GM18858 (cell line): ENCODE measurements around the gene C4orf50.

Experiments used
- ATAC-seq: cut with Tn5 transposase; IDR thresholded peaks from one replicate; pipeline ENCODE4 v1.9.1; 2021; ENCODE audit not compliant: unreplicated experiment

C4orf50 gene

GRCh38 chr4:5925419-5926200, 92.6 kb downstream of the C4orf50 start:
- no peak for ATAC-seq

GRCh38 chr4:5924461-5925125, 93.6 kb downstream of the C4orf50 start:
- no peak for ATAC-seq

GRCh38 chr4:5923376-5923775, 94.9 kb downstream of the C4orf50 start:
- no peak for ATAC-seq

DNA sequence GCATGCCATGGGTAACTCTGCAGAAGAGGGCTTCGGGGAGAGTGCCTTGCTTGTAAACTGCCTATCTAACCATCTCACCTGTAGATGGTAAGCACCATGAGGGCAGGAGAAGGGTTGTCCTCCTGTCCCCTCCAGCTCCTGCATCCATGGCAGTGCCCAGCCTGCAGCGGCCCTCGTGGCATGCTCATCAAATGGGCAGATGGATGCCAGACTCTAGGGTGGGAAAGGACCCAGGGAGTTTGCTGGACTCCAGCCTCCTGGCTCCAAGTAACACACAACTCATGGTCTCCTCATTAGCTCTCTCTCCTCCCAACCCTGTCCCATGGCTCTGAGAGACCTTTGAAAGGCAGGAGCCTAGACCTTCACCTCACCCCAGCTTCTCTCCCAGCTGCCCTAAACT, 95.7 kb downstream of the C4orf50 start:
- no peak for ATAC-seq

GRCh38 chr4:5921981-5922380, 96.2 kb downstream of the C4orf50 start:
- no peak for ATAC-seq

DNA sequence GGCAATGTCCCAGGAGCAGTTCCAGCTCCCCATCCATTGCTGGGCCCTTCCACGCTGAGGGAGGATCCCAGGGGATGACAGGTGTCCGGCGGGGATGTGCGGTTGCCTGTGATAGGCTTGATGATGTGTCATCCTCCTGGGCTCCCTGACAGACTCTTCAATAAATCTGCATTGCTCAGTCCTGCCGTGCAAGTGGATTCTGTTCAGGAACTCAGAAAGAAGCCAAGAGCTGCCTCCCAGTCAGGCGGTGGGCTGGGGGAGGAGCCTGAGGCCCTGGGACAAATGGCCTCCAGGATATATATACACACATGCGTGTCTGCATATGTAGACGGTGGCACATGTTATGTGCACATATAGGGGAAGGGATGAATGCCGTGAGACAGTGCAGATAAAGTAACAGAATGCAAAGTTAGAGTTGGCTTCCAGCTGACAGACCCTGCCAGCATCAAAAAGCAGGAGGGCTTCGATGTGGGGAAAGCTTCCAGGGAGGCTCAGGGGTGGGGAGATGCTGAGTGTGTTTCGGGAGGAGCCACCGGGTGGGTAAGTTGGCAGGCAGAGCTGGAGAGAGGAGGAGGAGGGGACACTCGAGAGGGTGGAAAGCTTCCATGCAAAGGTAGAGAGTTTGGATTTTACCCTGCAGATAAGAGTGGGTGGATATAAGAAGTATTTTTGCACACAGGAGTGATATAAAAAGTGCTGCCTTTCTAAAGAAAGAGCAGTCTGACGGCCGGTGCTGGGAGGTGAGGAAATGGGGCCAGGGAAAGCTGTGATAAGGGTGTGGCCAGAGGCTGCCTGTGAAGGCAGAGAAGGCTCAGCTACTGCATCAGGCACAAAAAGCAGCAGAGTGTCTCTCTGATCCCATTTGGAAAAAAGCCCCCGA, 96.9 kb downstream of the C4orf50 start:
- no peak for ATAC-seq

DNA sequence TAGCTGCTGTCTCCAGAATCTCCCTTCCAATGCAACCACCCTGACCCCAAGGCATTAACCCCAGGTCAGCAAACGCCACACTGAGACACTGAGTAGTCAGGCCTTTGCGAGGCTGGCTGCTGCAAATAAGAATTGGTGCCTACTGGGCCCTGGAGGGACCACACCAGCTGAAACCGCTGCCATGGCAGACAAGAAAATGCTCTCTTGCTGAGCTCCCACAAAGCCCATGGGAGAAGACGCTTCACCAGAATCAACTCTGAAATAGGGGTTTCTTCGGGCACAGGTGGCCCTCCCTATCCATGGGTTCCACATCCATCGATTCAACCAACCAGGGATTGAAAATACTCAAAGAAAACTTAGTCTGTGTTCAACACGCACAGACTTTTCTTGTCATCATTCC, 98.7 kb downstream of the C4orf50 start:
- ATAC-seq, result no peak

DNA sequence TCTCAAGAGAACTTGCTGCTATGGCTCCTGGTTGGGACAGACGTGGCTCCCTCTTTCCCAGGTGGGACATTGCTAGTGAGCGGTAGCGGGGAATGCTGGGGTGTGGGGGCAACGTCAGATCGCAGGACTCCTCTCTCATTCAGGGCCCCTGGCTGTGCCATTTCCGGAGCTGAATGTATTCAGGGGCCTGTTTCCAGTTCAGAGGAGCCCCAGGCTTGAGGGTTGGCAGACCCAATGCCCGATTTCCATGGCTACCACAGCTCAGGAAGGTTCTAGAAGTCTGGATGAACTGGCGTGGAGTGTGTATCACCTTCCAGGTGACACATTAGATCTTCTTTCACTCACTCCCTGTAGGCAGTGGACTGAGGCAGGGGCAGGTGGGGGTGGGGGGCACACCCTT, 99.2 kb downstream of the C4orf50 start:
- no peak for ATAC-seq

GRCh38 chr4:5918331-5918985, 99.8 kb downstream of the C4orf50 start:
- no peak for ATAC-seq

GRCh38 chr4:5917672-5918071, 100.6 kb downstream of the C4orf50 start:
- no peak for ATAC-seq

GRCh38 chr4:5916229-5916628, 102.0 kb downstream of the C4orf50 start:
- no peak for ATAC-seq

DNA sequence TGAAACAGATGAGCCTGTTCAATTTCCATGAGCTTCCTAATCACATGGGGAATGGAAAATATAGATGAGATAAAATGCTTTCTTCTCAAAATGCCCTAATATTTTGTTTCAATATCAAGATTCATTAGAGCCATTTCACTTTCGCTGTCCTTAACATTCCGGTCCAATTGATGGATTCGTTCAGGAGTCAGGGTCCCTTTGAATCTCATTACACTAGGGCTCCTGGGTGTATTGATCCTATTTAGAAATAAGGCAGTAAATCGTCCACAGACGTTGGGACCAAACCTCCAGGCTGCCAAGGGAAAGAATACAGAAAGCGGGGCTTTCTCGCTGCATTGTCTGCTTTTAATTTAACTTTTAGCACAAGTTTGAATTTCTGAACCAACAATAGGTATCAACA, 104.8 kb downstream of the C4orf50 start:
- ATAC-seq, result no peak

DNA sequence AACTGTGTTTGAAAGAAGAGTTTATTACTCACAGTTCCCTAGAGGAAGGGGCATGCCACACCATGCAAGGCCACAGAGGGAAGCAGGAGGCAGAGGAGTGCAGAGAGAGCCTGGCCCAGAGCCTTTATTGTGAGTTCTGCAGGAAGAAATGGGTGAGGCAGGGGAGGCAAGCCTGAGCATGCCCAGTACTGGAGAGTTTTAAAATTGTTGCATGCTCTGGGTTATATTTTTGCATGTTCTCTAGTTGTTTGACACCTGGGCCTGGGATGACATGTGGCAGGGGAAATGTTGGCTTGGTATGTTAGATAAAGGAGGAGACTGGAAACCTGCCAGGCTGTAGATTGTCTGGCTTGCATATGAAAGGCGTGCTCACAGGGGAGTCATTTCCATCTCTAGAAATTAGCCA, 105.6 kb downstream of the C4orf50 start:
- no peak for ATAC-seq

DNA sequence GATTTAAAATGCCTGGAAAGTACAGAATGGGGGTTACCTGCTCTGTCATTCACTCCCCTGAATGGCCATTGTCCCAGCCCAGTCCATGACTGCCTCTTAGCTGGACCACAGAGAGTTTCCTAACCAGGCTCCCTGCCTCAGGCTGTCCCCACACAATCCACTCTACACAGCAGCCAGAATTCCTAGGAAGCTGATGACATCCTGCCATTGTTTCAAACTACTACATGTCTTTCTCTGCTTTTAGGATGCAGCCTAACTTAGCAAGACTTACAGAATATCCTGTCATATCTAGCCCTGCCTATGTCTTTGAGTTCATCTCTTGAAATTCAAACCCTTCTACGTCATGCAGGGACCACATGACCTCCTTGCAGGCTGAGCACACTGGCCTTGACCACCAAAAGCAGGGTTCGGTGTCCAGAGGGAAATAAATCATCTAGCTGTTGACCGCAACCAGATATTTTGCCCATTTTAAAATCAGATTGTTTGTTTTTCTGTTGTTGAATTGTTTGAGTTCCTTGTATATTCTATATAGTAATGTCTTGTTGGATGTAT, 109.3 kb downstream of the C4orf50 start:
- ATAC-seq, result no peak

DNA sequence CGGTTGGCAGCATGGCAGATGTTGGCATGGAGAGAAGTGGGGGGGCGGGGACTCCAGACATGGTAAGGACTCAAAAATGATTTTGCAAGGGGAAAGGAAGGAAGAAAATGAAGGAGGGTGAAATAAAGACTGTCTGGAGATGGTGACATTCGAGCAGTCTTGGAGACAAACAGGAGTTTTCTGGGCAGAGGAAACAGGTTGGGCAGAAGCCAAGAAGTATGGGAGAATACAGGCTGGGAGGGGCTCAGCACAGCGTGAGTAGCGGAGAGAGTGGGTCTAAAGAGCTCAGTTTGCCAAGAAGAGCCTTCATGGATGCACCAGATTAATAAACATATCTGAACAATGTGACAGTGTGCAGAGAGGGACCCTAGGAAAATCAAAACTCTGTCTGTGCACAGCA, 112.0 kb downstream of the C4orf50 start:
- no peak for ATAC-seq

GRCh38 chr4:5905714-5906113, 112.5 kb downstream of the C4orf50 start:
- no peak for ATAC-seq

GRCh38 chr4:5900844-5901243, 117.4 kb downstream of the C4orf50 start:
- no peak for ATAC-seq

- no peak for ATAC-seq
Observed at GRCh38 chr4:5899881-5900280, 118.3 kb downstream of the C4orf50 start.

DNA sequence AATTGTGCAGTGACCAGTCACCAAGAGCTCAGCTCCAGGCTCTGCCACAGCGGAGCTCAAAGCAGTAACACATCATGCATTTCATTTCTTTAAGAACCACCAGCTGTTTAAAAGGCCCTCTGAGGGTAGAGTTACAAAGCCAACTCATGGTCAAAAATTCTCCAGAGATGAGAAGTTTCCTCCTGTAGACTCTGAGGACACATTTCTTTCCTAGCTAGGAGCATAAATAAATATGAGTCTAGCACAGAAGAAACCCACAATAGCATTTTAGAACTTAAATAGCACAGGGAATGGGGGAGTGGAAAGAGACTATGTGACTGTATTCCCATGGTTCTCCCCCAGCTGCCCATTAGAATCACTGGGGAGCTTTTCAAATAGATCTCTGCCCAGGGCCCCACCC, 118.8 kb downstream of the C4orf50 start:
- ATAC-seq, result no peak

GRCh38 chr4:5897674-5898073, 120.6 kb downstream of the C4orf50 start:
- ATAC-seq, result no peak

GRCh38 chr4:5895287-5895686, 122.9 kb downstream of the C4orf50 start:
- ATAC-seq, result no peak
